AG10803 (cell line): ENCODE results near the gene CTIF.

Experiments
- DNase-seq: peaks from one replicate; pipeline ENCODE4 v3.0.0; 2010; ENCODE audit warnings: low read depth
- H3K4me3 ChIP-seq: 2 replicates; pipeline ENCODE4 v1.5.1; 2011; ENCODE audit warnings: mild to moderate bottlenecking, low read length, control low read depth
- CTCF ChIP-seq: conservative IDR thresholded peaks from 2 replicates; pipeline ENCODE4 v1.5.1; 2011; ENCODE audit warnings: mild to moderate bottlenecking, low read length, control low read depth, inconsistent platforms

CTIF gene

GRCh38 chr18:48538531-48539405 lies at the start of gene CTIF:
TSS of gene CTIF (plus strand) at chr18:48539031. CDS start at chr18:48619566, 80,535 bp downstream.
- peak; percentile 96 for DNase-seq
- no peak for TF ChIP-seq CTCF
- peak within 1 kb of the TSS; percentile 97 for H3K4me3 ChIP-seq

DNA sequence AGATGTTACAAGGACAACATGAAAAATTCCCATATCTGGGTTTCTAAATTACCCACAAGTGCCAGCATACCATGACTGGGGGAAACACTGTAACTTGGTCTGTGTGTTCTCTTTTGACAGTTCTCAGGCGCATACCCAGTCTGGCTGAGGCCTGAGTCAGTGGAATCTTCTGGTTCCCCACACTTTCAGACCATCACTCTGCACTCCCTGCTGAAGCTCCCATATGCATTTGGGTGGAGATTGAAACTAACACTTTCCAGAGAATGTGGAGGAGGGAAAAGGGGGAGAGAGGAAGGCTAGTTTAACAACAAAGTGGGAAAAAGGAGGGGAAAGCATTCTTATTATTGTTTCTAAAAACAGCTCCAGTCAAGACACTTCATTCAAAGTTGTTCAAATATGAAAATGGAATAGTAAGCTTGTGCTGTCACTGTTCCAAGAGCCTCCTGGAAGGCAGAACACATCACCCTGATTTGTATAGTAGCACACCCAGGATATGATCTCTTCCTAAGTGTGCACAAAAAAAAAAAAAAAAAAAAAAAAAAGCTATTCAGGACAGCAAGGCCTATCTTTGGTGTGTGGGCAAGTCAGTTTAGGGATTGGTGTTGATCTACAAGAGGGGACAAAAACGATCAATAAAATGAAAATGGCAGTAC lies 48.1 kb upstream of the CTIF start:
- no peak overlapping the region for H3K4me3 ChIP-seq
- DNase-seq: peak; percentile 61
- TF ChIP-seq CTCF: no peak

GRCh38 chr18:48492880-48493279 lies 46.0 kb upstream of the CTIF start:
- no peak for TF ChIP-seq CTCF
- DNase-seq: no peak
- no peak overlapping the region for H3K4me3 ChIP-seq

- DNase-seq: peak; percentile 22
- TF ChIP-seq CTCF: no peak
- H3K4me3 ChIP-seq: no peak overlapping the region
Measured at GRCh38 chr18:48493434-48494230, 45.2 kb upstream of the CTIF start.

GRCh38 chr18:48497863-48498262 lies 41.0 kb upstream of the CTIF start:
- no peak for DNase-seq
- no peak for TF ChIP-seq CTCF
- H3K4me3 ChIP-seq: no peak overlapping the region

- TF ChIP-seq CTCF: no peak
- H3K4me3 ChIP-seq: no peak overlapping the region
- DNase-seq: no peak
Measured at GRCh38 chr18:48500517-48500916, 38.3 kb upstream of the CTIF start.
